ENCODE measurements around the gene YY1AP1.

DNA sequence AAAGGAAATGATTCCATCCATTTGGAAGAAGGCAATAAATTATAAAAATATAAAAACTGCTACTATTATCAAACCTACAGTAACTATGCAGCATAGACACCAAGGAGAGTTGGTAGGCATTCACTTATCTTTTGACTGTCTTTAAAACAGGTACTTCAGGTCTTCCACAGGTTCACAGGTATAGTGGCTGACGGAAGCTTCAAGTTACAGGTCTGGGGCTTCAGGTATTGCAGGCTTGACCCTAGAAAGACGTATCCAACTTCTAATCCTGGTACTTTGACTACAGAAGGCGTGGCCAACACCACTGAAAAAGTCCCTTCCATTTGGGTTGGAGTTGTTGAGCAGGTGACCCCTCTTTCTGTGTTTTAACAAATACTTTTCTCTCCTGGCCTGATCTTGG is 35.6 kb downstream of the YY1AP1 start:
- no peak for TF ChIP-seq POLR2A (IDR thresholded peaks at IDR 0.05)
- TF ChIP-seq, protein P1, sequence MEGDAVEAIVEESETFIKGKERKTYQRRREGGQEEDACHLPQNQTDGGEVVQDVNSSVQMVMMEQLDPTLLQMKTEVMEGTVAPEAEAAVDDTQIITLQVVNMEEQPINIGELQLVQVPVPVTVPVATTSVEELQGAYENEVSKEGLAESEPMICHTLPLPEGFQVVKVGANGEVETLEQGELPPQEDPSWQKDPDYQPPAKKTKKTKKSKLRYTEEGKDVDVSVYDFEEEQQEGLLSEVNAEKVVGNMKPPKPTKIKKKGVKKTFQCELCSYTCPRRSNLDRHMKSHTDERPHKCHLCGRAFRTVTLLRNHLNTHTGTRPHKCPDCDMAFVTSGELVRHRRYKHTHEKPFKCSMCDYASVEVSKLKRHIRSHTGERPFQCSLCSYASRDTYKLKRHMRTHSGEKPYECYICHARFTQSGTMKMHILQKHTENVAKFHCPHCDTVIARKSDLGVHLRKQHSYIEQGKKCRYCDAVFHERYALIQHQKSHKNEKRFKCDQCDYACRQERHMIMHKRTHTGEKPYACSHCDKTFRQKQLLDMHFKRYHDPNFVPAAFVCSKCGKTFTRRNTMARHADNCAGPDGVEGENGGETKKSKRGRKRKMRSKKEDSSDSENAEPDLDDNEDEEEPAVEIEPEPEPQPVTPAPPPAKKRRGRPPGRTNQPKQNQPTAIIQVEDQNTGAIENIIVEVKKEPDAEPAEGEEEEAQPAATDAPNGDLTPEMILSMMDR (IDR thresholded peaks at IDR 0.05) = no peak
- no peak for TF ChIP-seq POLR2AphosphoS5 (IDR thresholded peaks at IDR 0.05; ENCODE audit: insufficient read depth in 1 of 2, low read depth in 1 of 2)

Measured in vagina (tissue), 2 donors.